H1 (cell line): ENCODE data around the gene PTMA. TPM values are rescaled to one million over a fixed set of nuclear protein-coding genes. Genes with fewer than 3 reads are reported as not detected.

Experiments used
- CTCF ChIA-PET: fragments of 300-600 bp; sonication (Branson Sonifier 250); formaldehyde crosslinking; loops from one replicate; lab custom pipeline; 2021; ENCODE audit not compliant: partially characterized antibody; lab: Charles Lee
- POLR2A ChIA-PET: fragments of 300-600 bp; sonication (Branson Sonifier 250); formaldehyde crosslinking; loops from one replicate; lab custom pipeline; 2021; ENCODE audit warnings: inconsistent platforms; ENCODE audit not compliant: partially characterized antibody; lab: Charles Lee
- DNase-seq, 2 experiments: peaks; one replicate each; pipeline versions ENCODE4 v3.0.0 to v3.0.0-alpha.2; 2010 to 2022; ENCODE audit warnings: low spot score in 2 of 2, low read depth in 1 of 2, mixed read lengths in 1 of 2
- FAIRE-seq: peaks from 2 replicates; lab custom pipeline; 2011; peaks lifted over from hg19 to GRCh38; lab: Jason Lieb, UNC
- H2AFZ ChIP-seq: 2 replicates; pipeline ENCODE4 v1.8.1; 2012; ENCODE audit warnings: low read length, inconsistent platforms
- H2AK5ac ChIP-seq: 2 replicates; pipeline ENCODE4 v1.6.1; 2013; ENCODE audit warnings: low read depth, low read length
- H2BK120ac ChIP-seq: replicated peaks from 2 replicates; pipeline ENCODE3; 2013; ENCODE audit warnings: low read depth, low read length, inconsistent platforms
- H2BK12ac ChIP-seq: 2 replicates; pipeline ENCODE4 v1.6.1; 2013; ENCODE audit warnings: low read depth, low read length
- H2BK15ac ChIP-seq: 2 replicates; pipeline ENCODE4 v1.6.1; 2013; ENCODE audit warnings: low read length
- H2BK20ac ChIP-seq: 2 replicates; pipeline ENCODE4 v1.6.1; 2013; ENCODE audit warnings: low read length
- H2BK5ac ChIP-seq: 2 replicates; pipeline ENCODE4 v1.6.1; 2013; ENCODE audit warnings: low read depth, low read length
- H3K14ac ChIP-seq: 2 replicates; pipeline ENCODE4 v1.6.1; 2013; ENCODE audit warnings: inconsistent platforms; ENCODE audit not compliant: insufficient read length
- H3K18ac ChIP-seq: 2 replicates; pipeline ENCODE4 v1.6.1; 2013; ENCODE audit warnings: low read length; ENCODE audit errors: extremely low read depth
- H3K23ac ChIP-seq: 2 replicates; pipeline ENCODE4 v1.6.1; 2013; ENCODE audit warnings: inconsistent platforms; ENCODE audit not compliant: insufficient read length
- H3K23me2 ChIP-seq: 2 replicates; pipeline ENCODE4 v1.6.1; 2013; ENCODE audit warnings: low read depth, low read length
- H3K27ac ChIP-seq: 2 replicates; pipeline ENCODE4 v1.6.1; 2011; ENCODE audit warnings: low read depth, low read length, inconsistent platforms
- H3K27me3 ChIP-seq, 4 experiments: replicated peaks in 1 of 4; 1 replicate in 1 of 4; 2 replicates in 3 of 4; pipeline versions ENCODE4 v1.6.1 to v1.8.1; 2011 to 2013; ENCODE audit warnings: low read length in 3 of 4, mild to moderate bottlenecking in 3 of 4, inconsistent platforms in 2 of 4, mixed read lengths in 2 of 4, moderate library complexity in 1 of 4; ENCODE audit not compliant: control insufficient read depth in 3 of 4, insufficient read depth in 3 of 4; ENCODE audit errors: extremely low read depth in 1 of 4
- H3K36me3 ChIP-seq, 4 experiments: 2 replicates each; pipeline versions ENCODE4 v1.6.1 to v1.8.1; 2011 to 2013; ENCODE audit warnings: mild to moderate bottlenecking in 4 of 4, low read length in 3 of 4, moderate library complexity in 2 of 4, control low read depth in 1 of 4, inconsistent platforms in 1 of 4; ENCODE audit not compliant: insufficient read depth in 4 of 4, control insufficient read depth in 2 of 4
- H3K4ac ChIP-seq: replicated peaks from 2 replicates; pipeline ENCODE3; 2013; ENCODE audit warnings: low read length, low read depth, mixed read lengths, inconsistent platforms; ENCODE audit not compliant: insufficient read length
- H3K4me1 ChIP-seq, 4 experiments: replicated peaks in 1 of 4; 1 replicate in 1 of 4; 2 replicates in 3 of 4; pipeline versions ENCODE4 v1.6.1 to v1.8.1; 2011 to 2013; ENCODE audit warnings: low read length in 3 of 4, inconsistent platforms in 2 of 4, mixed read lengths in 1 of 4; ENCODE audit not compliant: insufficient read depth in 4 of 4, control insufficient read depth in 3 of 4
- H3K4me2 ChIP-seq, 2 experiments: 2 replicates each; pipeline versions ENCODE4 v1.6.1 to v1.8.1; 2011 to 2013; ENCODE audit warnings: low read depth in 2 of 2, low read length in 2 of 2, control low read depth in 1 of 2, inconsistent platforms in 1 of 2, mild to moderate bottlenecking in 1 of 2; ENCODE audit not compliant: insufficient read depth in 1 of 2
- H3K4me3 ChIP-seq, 4 experiments: fragments of 200-600, 300-600 bp in 1 of 4; sonication (generic), shearing (Covaris generic), sonication (Bioruptor Twin) in 1 of 4; 2 replicates each; pipeline versions ENCODE4 v1.5.1 to v1.8.1; 2011 to 2016; ENCODE audit warnings: low read length in 4 of 4, low read depth in 3 of 4, control low read depth in 2 of 4, inconsistent platforms in 2 of 4, mild to moderate bottlenecking in 2 of 4, mixed read lengths in 1 of 4, moderate library complexity in 1 of 4; ENCODE audit not compliant: insufficient read depth in 2 of 4; ENCODE audit errors: extremely low read depth in 1 of 4
- H3K56ac ChIP-seq: replicated peaks from 2 replicates; pipeline ENCODE3; 2013; ENCODE audit warnings: low read depth, mild to moderate bottlenecking, mixed read lengths, low read length, inconsistent platforms; ENCODE audit not compliant: insufficient read length
- H3K79me1 ChIP-seq: 2 replicates; pipeline ENCODE4 v1.6.1; 2013; ENCODE audit warnings: low read depth, low read length, control low read depth
- H3K79me2 ChIP-seq, 2 experiments: 2 replicates each; pipeline versions ENCODE4 v1.6.1 to v1.8.1; 2012 to 2013; ENCODE audit warnings: low read length in 2 of 2, mild to moderate bottlenecking in 2 of 2, inconsistent platforms in 1 of 2; ENCODE audit not compliant: insufficient read depth in 2 of 2, control insufficient read depth in 1 of 2
- H3K9ac ChIP-seq, 4 experiments: replicated peaks in 1 of 4; 1 replicate in 1 of 4; 2 replicates in 3 of 4; pipeline versions ENCODE4 v1.6.1 to v1.8.1; 2011 to 2013; ENCODE audit warnings: low read depth in 3 of 4, low read length in 3 of 4, control low read depth in 2 of 4, mild to moderate bottlenecking in 2 of 4, moderate library complexity in 2 of 4, inconsistent platforms in 1 of 4; ENCODE audit errors: extremely low read depth in 1 of 4
- H3K9me3 ChIP-seq, 2 experiments: 2 replicates each; pipeline versions ENCODE4 v1.6.1 to v1.8.1; 2012 to 2013; ENCODE audit warnings: mild to moderate bottlenecking in 2 of 2, moderate library complexity in 2 of 2, control low read depth in 1 of 2, inconsistent platforms in 1 of 2, low read depth in 1 of 2, low read length in 1 of 2, mixed read lengths in 1 of 2; ENCODE audit not compliant: insufficient read depth in 2 of 2
- H4K20me1 ChIP-seq, 2 experiments: replicated peaks in 1 of 2; 2 replicates each; pipeline versions ENCODE3 to v1.8.1; 2011 to 2013; ENCODE audit warnings: inconsistent platforms in 2 of 2, low read length in 2 of 2, mild to moderate bottlenecking in 1 of 2; ENCODE audit not compliant: insufficient read depth in 2 of 2, control insufficient read depth in 1 of 2
- H4K5ac ChIP-seq: 2 replicates; pipeline ENCODE4 v1.6.1; 2013; ENCODE audit warnings: low read length, low read depth, mixed read lengths, inconsistent platforms; ENCODE audit not compliant: insufficient read length
- H4K8ac ChIP-seq: 2 replicates; pipeline ENCODE4 v1.8.0; 2013; ENCODE audit warnings: mild to moderate bottlenecking, moderate library complexity, low read length, inconsistent platforms; ENCODE audit not compliant: insufficient read depth; ENCODE audit errors: extremely low read depth
- H4K91ac ChIP-seq: replicated peaks from 2 replicates; pipeline ENCODE3; 2013; ENCODE audit warnings: low read length, mixed read lengths, inconsistent platforms; ENCODE audit not compliant: insufficient read length
- BACH1 ChIP-seq: IDR thresholded peaks from 2 replicates; pipeline ENCODE4 v1.6.1; 2012; ENCODE audit warnings: low read length, improper control_type of control experiment
- BCL11A ChIP-seq, 2 experiments: IDR thresholded peaks; one replicate each; pipeline ENCODE4 v1.6.1; 2011; ENCODE audit warnings: low read depth in 2 of 2, low read length in 2 of 2, mild to moderate bottlenecking in 2 of 2
- CBX8 ChIP-seq: fragments of 300-800, 300-1000 bp; sonication (generic); IDR thresholded peaks from 2 replicates; pipeline ENCODE4 v1.7.1; 2016; ENCODE audit warnings: low read depth, low read length, borderline replicate concordance
- CTBP2 ChIP-seq: IDR thresholded peaks from 2 replicates; pipeline ENCODE4 v1.7.0; 2011; ENCODE audit warnings: borderline replicate concordance, mild to moderate bottlenecking, moderate library complexity, mixed read lengths, low read length; ENCODE audit not compliant: insufficient read depth, insufficient read length
- EGR1 ChIP-seq: IDR thresholded peaks from 2 replicates; pipeline ENCODE4 v1.6.1; 2011; ENCODE audit warnings: low read depth, low read length, borderline replicate concordance
- JUND ChIP-seq: IDR thresholded peaks from 2 replicates; pipeline ENCODE4 v1.6.1; 2011; ENCODE audit warnings: mild to moderate bottlenecking, improper control_type of control experiment, low read length
- SP1 ChIP-seq: IDR thresholded peaks from 2 replicates; pipeline ENCODE4 v1.6.1; 2011; ENCODE audit warnings: low read depth, low read length
- SP4 ChIP-seq: IDR thresholded peaks from 2 replicates; pipeline ENCODE4 v1.6.1; 2012; ENCODE audit warnings: low read length, inconsistent platforms
- TAF1 ChIP-seq: IDR thresholded peaks from 2 replicates; pipeline ENCODE4 v1.6.1; 2011; ENCODE audit warnings: mild to moderate bottlenecking, low read depth, low read length
- TEAD4 ChIP-seq: IDR thresholded peaks from 2 replicates; pipeline ENCODE4 v1.6.1; 2012; ENCODE audit warnings: low read depth, low read length, inconsistent platforms, mixed read lengths
- WGBS, 2 experiments: shearing (Covaris generic) in 1 of 2; methylation state at CpG; one replicate each; pipeline versions ENCODE4 v1.1.6 to v1.1.7; 2013 to 2015; ENCODE audit warnings: low lambda C conversion rate in 2 of 2, mixed read lengths in 2 of 2, inconsistent platforms in 1 of 2, low coverage in 1 of 2, missing lambda C conversion rate in 1 of 2; ENCODE audit not compliant: insufficient replicate concordance in 2 of 2, insufficient coverage in 1 of 2, insufficient read length in 1 of 2; ENCODE audit errors: extremely low coverage in 1 of 2, missing lambda C conversion rate in 1 of 2; 5-methylcytosine and 5-hydroxymethylcytosine counted together
- polyA plus RNA-seq, 7 experiments: library from polyadenylated mRNA; depleted of rRNA in 3 of 7; stranded (reverse) in 5 of 7; unstranded in 2 of 7; fragments of >200 nt in 5 of 7; fragments of 200-250 nt in 2 of 7; gene quantifications; 1 replicate in 5 of 7; 2 replicates in 1 of 7; 4 replicates in 1 of 7; pipeline versions ENCODE4 v1.2.1 to v1.2.3, GENCODE V29; 2011 to 2013; ENCODE audit warnings: missing spikeins in 2 of 7, mixed read lengths in 2 of 7
- total RNA-seq: library from RNA; stranded (reverse); fragmentation: NEBNext Ultra II Directional; extraction: Animal tissue kit (Norgen Biotek cat#: 25700); gene quantifications from 2 replicates; pipeline ENCODE4 v1.2.1, GENCODE V29; 2021
- TF ChIP-seq, protein P1 (sequence below): IDR thresholded peaks from 2 replicates; pipeline ENCODE4 v1.6.1; 2012; ENCODE audit warnings: inconsistent platforms

PTMA gene
- total and polyA plus RNA-seq, 2 of the 8 experiments (the other 6 are each of a cell fraction or from before 2014, with no cell fraction given), result 683 to 2,680 TPM

DNA sequence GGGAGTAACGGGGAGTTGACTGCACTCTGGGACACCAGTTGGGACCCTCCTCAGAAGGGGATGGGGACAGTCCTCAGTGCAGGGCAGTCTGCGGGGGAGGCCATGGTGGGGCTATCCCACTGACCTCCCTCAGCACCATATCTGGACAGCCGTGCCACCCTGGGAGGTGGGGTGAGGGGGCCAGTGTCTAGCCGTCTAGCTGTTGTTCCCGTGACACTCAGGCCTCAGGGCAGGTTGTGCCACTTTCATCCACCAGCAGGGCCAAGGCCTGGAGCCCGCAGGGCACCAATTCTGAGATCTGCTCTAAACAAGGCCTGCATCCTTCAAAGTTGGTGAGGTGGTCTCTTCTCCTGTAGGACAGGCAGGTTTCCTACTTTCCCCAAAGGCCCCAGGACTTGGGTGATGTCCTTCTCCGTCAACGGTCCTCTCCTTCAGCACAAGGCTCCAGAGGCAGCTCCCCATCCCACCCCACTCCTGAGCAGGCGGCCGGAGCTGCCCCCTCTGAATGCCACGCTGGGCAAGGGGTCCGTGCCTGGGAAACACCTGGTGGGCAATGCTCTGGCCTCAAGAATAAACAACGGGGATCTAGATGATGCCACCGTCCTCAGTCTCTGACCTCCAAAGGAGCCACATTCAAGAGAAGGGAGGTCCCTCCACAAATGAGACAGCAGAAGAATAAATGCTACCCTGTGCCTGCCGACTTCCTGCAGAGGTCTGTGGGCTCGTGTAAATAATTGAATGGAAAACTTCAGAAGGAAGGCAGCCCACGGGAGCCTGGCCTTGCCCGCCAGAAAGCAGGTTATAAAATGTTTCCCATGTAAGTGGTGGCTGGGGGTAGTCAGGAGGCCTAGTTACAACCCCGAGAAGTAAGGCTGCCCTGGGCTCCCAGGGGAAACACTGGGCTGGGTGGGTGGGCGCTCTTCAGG is 42.8 kb upstream of the PTMA start:
- FAIRE-seq (no peak), DNase-seq (no peak)
- H3K79me1 ChIP-seq, result no peaks in the 10 kb centered on the region
- no peak overlapping the region for H3K14ac ChIP-seq
- H3K4me2 ChIP-seq, result peak overlapping the region; percentile 50 to 69; a peak in 3 of 4 replicates
- ChIA-PET POLR2A (interaction anchor here (0.5 to 7.3 kb wide), 16 partner anchors 10 to 201 kb away, joined by 4 to 100 read pairs (median 13); partner anchors contain the start of genes NCL and PTMA), CTCF (interaction anchor here (1.3 to 31.4 kb wide), 9 partner anchors 9 to 54 kb away, joined by 3 to 555 read pairs (median 9); no protein-coding TSS in a partner anchor)
- peak overlapping the region; percentile 97; the same call in 1 of the 2 replicates for H2BK15ac ChIP-seq
- H3K27ac ChIP-seq, result peak overlapping the region; percentile 95
- H3K23ac ChIP-seq, result no peak overlapping the region
- TF ChIP-seq BACH1 (no peak), BCL11A (IDR thresholded peaks at IDR 0.05; ENCODE audit: low read depth in 2 of 2, low read length in 2 of 2) (no peak), JUND (no peak), SP1 (no peak), TAF1 (no peak), CTBP2 (no peak), TEAD4 (no peak), SP4 (no peak), EGR1 (no peak), CBX8 (no peak)
- TF ChIP-seq, protein P1, sequence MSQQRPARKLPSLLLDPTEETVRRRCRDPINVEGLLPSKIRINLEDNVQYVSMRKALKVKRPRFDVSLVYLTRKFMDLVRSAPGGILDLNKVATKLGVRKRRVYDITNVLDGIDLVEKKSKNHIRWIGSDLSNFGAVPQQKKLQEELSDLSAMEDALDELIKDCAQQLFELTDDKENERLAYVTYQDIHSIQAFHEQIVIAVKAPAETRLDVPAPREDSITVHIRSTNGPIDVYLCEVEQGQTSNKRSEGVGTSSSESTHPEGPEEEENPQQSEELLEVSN, result no peak
- H2AK5ac ChIP-seq, result peak overlapping the region; percentile 93
- peak overlapping the region; percentile 81 for H3K4ac ChIP-seq
- no peaks in the 10 kb centered on the region for H4K20me1 ChIP-seq
- H3K56ac ChIP-seq, result peak overlapping the region; percentile 5
- peak overlapping the region; percentile 100 for H2BK12ac ChIP-seq
- peak overlapping the region; percentile 99 for H2BK5ac ChIP-seq
- no peaks in the 10 kb centered on the region for H3K36me3 ChIP-seq
- no peak overlapping the region for H2AFZ ChIP-seq
- H3K23me2 ChIP-seq, result peaks cover 2% of the 10 kb centered on the region; the same call in 1 of the 2 replicates
- H3K18ac ChIP-seq, result peak overlapping the region; percentile 96
- peak overlapping the region; percentile 67; the same call in 1 of the 2 replicates for H2BK20ac ChIP-seq
- H3K9me3 ChIP-seq, result no peaks in the 10 kb centered on the region; a peak in 1 of 4 replicates
- peak overlapping the region in 3 of 4 experiments; percentile 8 to 67 (median 15); a peak in 4 of 7 replicates for H3K9ac ChIP-seq
- H2BK120ac ChIP-seq, result peak overlapping the region; percentile 62
- 76% methylated on average over 19 of the region's 20 CpGs; no CpG with 5 or more reads in 1 of the 2 experiments for WGBS, 2 experiments
- H4K8ac ChIP-seq, result peak overlapping the region; percentile 97
- peaks cover 0 to 7% (median 3%) of the 10 kb centered on the region in 4 experiments; a peak in 5 of 7 replicates for H3K27me3 ChIP-seq
- peaks cover 0 to 29% (median 10%) of the 10 kb centered on the region in 4 experiments; a peak in 6 of 7 replicates for H3K4me1 ChIP-seq
- H4K5ac ChIP-seq, result peak overlapping the region; percentile 22
- H3K79me2 ChIP-seq, result no peaks in the 10 kb centered on the region
- peak overlapping the region; percentile 98 for H4K91ac ChIP-seq
- H3K4me3 ChIP-seq, result 0 out of 8 replicates have a peak overlapping the region, but pooled peaks of 1 of the 4 experiments have one; percentile 49
